ENCODE measurements around the gene UNC45A.
A peak's percentile ranks its signal among the peaks of the same experiment; 100 is the strongest.

UNC45A gene

GRCh38 chr15:90966262-90966661 is 31.2 kb downstream of the UNC45A start:
- no peak for DNase-seq (ENCODE audit: low read depth in 2 of 2)

DNA sequence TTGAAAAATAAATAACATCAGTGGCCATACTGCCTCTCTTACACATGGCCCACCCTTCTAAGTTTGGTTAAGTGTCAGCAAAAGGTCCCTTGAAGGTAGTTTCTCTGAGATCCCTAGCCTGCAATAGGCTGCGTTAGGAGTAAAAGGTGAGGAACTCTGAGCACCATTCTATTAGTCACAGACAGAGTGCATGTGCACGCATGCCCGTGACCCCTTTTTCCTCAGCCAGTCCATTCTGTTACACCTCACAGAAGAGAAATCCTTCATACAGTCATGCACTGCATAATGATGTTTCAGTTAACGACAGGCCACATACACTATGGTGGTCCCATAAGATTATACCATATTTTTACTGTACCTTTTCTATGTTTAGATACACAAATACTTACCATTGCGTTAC is 32.1 kb downstream of the UNC45A start:
- DNase-seq (ENCODE audit: low read depth in 2 of 2): no peak

DNA sequence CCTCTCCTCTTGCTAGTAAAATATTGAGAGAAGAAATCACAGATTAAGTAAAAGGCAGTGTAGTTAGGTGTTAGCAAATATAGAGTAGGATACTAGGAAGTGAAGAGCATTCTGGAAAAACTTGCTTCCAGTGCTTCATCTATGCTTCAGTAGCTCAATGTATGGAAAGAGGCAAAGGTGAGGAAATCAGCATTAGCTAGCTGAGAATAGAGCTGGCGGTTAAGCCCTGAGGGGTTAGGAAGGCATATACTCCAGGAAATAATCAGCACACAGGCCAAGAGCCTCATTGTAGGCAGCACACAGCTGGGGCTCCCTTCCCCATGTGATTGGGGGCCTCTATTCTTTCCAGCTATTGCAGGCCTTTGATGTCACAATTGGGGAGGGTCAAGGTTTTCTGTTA is 33.3 kb downstream of the UNC45A start:
- DNase-seq (ENCODE audit: low read depth in 2 of 2): no peak

- DNase-seq (ENCODE audit: low read depth in 2 of 2): no peak
Measured at GRCh38 chr15:90970274-90970673, 35.2 kb downstream of the UNC45A start.

GRCh38 chr15:90972133-90972532 is 37.0 kb downstream of the UNC45A start:
- DNase-seq (ENCODE audit: low read depth in 2 of 2): no peak

GRCh38 chr15:90974216-90974615 is 39.1 kb downstream of the UNC45A start:
- DNase-seq (ENCODE audit: low read depth in 2 of 2): no peak

- DNase-seq (ENCODE audit: low read depth in 2 of 2): no peak
Measured at GRCh38 chr15:90979582-90979981, 44.5 kb downstream of the UNC45A start.

GRCh38 chr15:90981681-90982080 is 46.6 kb downstream of the UNC45A start:
- no peak for DNase-seq (ENCODE audit: low read depth in 2 of 2)

- no peak for DNase-seq (ENCODE audit: low read depth in 2 of 2)
Measured at GRCh38 chr15:90982135-90982534, 47.0 kb downstream of the UNC45A start.

- no peak for DNase-seq (ENCODE audit: low read depth in 2 of 2)
Measured at GRCh38 chr15:90986790-90987507, 51.9 kb downstream of the UNC45A start.

DNA sequence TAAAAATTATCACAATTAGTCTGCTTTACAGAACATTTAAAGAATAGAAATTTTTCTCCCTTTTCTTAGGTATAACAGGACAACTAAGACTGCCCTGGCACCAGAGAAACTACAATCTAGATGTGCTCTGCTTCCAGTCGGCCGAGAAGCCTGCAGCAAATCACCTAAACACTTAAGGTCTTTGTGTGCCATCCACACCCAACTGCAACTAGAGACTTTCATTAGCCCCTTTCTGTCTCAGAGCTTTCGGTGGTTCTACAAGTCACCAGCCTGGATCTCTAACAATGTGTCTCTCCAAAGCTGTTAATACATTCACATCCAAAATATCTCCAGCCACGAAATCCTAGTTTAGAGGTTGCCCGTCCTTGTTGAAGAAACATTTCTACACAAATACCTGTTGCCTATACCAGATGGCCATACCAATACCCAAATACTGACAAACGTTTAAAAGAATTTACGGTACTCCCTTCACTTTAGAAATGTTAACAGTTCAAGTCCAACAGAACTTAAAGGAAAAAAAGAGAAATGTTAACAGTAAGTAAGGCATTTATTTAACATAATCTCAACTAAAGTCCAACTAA is 52.6 kb downstream of the UNC45A start:
- DNase-seq (ENCODE audit: low read depth in 2 of 2): no peak

GRCh38 chr15:90988296-90988695 is 53.2 kb downstream of the UNC45A start:
- DNase-seq (ENCODE audit: low read depth in 2 of 2): no peak

DNA sequence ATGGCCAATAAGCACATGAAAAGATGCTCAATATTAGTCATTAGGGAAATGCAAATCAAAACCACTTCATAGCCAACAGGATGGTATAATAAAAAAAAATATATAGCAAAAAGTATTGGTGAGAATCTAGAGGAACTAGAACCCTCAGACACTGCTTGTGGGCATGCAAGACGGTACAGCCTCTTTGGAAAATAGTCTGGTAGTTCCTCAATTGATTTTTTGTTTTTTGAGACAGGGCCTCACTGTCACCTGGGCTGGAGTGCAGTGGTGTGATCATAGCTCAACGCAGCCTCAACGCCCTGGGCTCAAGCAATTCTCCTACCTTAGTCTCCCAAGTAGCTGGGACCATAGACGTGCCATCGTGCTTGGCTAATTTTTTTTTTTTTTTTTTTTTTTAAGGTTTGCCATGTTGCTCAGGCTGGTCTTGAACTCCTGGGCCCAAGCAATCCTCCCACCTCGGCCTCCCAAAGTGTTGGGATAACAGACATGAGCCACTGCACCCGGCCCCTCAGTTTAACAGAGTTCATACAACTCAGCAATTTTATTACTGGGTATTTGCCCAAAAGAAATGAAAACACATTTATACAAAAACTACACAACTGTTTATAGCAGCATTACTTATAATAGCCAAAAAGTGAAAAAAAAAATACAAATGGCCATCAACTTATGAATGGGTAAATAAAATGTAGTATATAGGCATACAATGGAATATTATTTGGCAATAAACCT is 54.1 kb downstream of the UNC45A start:
- DNase-seq (ENCODE audit: low read depth in 2 of 2): no peak

- no peak for DNase-seq (ENCODE audit: low read depth in 2 of 2)
Measured at GRCh38 chr15:90990446-90990845, 55.4 kb downstream of the UNC45A start.

DNA sequence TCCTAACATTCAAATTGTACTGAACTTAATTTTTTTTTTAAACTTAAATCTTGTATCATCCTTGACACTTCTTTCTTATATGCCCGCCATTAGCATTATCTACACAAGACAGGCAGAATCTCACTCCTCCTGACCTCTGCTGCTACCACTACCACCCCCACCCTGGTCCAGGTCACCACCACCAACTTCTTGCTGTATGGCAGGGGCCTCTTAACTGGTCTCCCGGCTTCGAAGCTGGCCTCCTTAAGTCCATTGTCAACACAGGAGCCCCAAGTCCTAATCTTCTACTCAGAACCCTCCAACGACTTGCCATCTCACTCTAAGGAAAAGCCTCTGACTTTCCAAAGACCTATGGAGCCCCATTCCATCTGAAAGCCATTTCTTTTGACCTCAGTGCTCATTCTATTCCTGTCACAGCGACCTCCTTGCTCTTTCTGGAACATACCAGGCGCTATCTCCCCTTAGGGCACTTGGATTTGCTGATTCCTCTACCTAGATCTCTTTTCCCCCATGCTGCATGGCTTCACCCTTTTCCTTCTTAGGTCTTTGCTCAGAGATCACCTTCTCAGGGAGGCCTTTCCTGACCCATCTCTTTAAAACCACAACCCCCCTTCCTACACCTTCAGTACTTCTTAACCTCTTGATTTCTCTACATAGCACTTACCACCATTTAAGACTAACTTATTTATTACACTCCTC is 56.7 kb downstream of the UNC45A start:
- DNase-seq (ENCODE audit: low read depth in 2 of 2): no peak

DNA sequence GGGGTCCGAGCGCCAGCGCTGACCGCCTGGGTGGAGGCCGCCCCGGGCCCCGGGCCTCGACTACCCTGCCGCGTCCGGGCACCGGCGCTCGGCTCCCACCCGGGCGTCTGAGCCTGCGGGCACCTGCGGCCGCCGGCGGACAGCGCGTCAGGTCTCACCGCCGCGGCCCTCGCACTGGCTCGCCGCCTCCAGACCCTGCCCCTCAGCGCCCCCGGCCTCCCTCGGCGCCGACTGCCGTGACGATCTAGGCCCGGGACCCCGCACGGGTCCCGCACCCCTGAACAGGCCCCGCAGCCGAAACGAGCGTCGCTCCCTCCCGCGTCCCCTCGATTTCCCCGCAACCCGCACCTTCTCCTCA is 59.0 kb downstream of the UNC45A start:
- DNase-seq (ENCODE audit: low read depth in 2 of 2): no peak

- peak; percentile 94 to 96 for DNase-seq (ENCODE audit: low read depth in 2 of 2)
Measured at GRCh38 chr15:90994417-90995311, 59.6 kb downstream of the UNC45A start, which contains the start of gene PRC1. Gene PRC1, minus strand, starts transcription at chr15:90994535. Its CDS starts 118 bp downstream, at chr15:90994417.

- DNase-seq (ENCODE audit: low read depth in 2 of 2): no peak
Measured at GRCh38 chr15:90998737-90999136, 63.7 kb downstream of the UNC45A start.

- no peak for DNase-seq (ENCODE audit: low read depth in 2 of 2)
Measured at GRCh38 chr15:91001209-91001608, 66.1 kb downstream of the UNC45A start.
